ENCODE measurements around the gene TSSK6. TPM values are rescaled to one million over a fixed set of nuclear protein-coding genes. Genes with fewer than 3 reads are reported as not detected.

The TSSK6 gene
- polyA plus RNA-seq, 1 donor (not counting 4 experiments of a cell fraction or from before 2014, with no cell fraction given), result 0.47 TPM

DNA sequence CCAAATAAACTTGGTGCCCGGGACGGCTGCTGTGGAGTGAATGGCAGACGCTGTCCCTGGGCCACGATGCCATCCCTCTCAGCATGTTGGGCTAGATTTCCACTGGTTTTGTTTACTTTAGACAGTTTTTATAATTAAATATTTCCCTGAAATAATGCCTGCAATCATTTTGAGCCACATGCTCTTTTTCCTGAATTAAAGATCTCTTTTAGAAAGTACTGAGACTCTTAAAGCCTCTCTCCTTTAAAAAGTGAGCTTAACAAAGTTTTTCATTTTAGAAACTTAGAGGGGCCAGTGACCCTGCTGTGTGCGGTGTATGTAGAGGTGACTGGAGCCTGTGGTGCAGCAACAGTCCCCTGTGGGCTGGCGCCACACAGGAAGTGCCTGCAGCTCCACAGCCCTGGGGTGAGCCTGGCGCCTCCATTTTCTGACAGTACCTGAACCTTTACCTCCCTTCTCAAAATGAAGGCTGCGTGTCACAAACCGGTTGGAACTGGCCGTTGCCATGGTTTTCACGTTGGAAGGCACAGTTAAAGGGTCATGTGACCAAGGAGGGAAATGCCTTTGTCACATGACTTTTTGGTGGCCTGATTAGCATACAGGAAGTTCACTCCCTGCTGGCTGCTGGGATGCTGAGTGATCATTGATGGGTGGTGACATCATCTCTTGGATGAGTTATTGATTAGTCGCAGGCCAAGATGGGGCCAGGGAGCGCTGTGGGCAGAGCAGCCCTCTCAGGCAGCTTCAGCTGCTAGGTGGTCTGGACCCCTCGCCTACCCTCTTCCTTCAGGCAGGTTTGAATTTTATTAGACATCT lies 26.3 kb downstream of the TSSK6 start:
- H3K9ac ChIP-seq (ENCODE audit: control insufficient read depth, extremely low read depth, insufficient read depth, low read length), result peak overlapping the region; percentile 75
- DNase-seq (ENCODE audit: low read depth, low spot score) (peak; percentile 90), FAIRE-seq (peak; percentile 98)
- H3K36me3 ChIP-seq (ENCODE audit: control insufficient read depth in 2 of 2, extremely low read depth in 1 of 2, insufficient read depth in 2 of 2, low read length in 2 of 2), result peaks cover 23 to 24% of the 10 kb centered on the region in 2 experiments
- H4K20me1 ChIP-seq (ENCODE audit: control insufficient read depth, extremely low read depth, insufficient read depth, low read length), result no peaks in the 10 kb centered on the region
- TF ChIP-seq, protein P1, sequence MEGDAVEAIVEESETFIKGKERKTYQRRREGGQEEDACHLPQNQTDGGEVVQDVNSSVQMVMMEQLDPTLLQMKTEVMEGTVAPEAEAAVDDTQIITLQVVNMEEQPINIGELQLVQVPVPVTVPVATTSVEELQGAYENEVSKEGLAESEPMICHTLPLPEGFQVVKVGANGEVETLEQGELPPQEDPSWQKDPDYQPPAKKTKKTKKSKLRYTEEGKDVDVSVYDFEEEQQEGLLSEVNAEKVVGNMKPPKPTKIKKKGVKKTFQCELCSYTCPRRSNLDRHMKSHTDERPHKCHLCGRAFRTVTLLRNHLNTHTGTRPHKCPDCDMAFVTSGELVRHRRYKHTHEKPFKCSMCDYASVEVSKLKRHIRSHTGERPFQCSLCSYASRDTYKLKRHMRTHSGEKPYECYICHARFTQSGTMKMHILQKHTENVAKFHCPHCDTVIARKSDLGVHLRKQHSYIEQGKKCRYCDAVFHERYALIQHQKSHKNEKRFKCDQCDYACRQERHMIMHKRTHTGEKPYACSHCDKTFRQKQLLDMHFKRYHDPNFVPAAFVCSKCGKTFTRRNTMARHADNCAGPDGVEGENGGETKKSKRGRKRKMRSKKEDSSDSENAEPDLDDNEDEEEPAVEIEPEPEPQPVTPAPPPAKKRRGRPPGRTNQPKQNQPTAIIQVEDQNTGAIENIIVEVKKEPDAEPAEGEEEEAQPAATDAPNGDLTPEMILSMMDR (optimal IDR thresholded peaks at IDR 0.05 in 1 of 3, IDR thresholded peaks at IDR 0.05 in 1 of 3, conservative IDR thresholded peaks at IDR 0.05 in 1 of 3; ENCODE audit: extremely low read depth in 1 of 3, insufficient read depth in 2 of 3, low read length in 3 of 3), result no peak
- no peak for TF ChIP-seq EZH2 (IDR thresholded peaks at IDR 0.05; ENCODE audit: low read length)
- peak overlapping the region; percentile 77 for H3K4me2 ChIP-seq (ENCODE audit: control insufficient read depth, extremely low read depth, insufficient read depth, low read depth, low read length)
- dilution Hi-C loops (cut with MboI; ENCODE audit: extremely low pct_ligation_motif_present, low sequenced_read_pairs), result no loop called here
- peak overlapping the region; percentile 85 for H3K27ac ChIP-seq (ENCODE audit: control insufficient read depth, insufficient read depth, low read length)
- no peak overlapping the region for H2AFZ ChIP-seq (ENCODE audit: control insufficient read depth, low read length)
- H3K9me1 ChIP-seq (ENCODE audit: control insufficient read depth, extremely low read depth, insufficient read depth, low read length), result no peaks in the 10 kb centered on the region
- H3K27me3 ChIP-seq (ENCODE audit: control insufficient read depth, extremely low read depth, insufficient read depth, low read length), result no peaks in the 10 kb centered on the region
- H3K79me2 ChIP-seq (ENCODE audit: control insufficient read depth, insufficient read depth, low read length), result peaks cover 56% of the 10 kb centered on the region
- no peaks in the 10 kb centered on the region for H3K9me3 ChIP-seq (ENCODE audit: control insufficient read depth, low read depth, low read length)
- H3K4me3 ChIP-seq (ENCODE audit: control insufficient read depth in 2 of 3, extremely low read depth in 1 of 3, insufficient read depth in 2 of 3, low read depth in 1 of 3, low read length in 3 of 3), result peak overlapping the region in 1 of 3 experiments; percentile 43
- peaks cover 55% of the 10 kb centered on the region for H3K4me1 ChIP-seq (ENCODE audit: control insufficient read depth, extremely low read depth, insufficient read depth, low read length)

DNA sequence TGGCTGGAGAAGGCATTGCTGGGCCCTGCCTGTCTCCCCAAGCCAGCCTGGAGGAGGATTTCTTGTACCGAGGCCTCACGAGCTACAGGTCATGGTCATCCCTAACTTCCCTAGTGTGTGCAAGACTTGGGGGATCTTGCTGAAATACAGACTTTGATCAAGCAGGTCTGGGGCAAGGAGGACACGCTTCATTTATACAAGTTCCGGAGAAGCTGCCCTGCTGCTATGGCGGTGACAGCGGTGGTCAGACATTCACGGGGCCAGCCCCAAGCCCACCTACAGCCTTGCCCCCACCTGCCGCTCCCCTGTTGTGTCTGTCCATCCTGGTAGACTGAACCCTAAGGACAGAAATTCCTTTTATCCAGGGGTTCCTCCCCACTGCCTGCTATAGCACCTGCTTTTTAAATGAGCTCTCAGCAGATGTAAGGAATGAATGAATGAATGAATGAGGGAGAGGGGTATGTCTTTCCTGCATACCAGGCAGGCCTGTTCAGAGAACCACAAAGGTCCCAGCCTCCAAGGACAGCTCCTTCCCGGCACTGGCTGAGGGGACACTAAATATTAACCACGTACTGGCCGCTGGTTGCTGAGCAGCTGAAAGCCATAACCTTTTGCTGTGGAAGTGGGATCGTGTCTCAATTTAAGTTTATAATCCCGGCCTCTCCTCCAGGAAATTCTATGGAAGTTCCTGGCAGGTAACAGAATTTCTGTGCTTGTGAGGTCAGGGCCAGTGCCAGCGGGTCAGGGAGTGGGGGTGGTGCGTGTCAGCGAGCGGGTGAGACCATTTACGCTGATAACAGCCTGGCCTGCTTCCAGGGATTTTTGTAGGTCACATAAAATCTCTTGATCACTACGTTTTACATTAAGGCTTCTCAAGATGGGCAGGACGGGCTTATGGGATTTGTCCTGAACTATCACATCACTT lies 27.1 kb downstream of the TSSK6 start:
- Histone ChIP-seq H2AFZ (ENCODE audit: control insufficient read depth, low read length) (no peak overlapping the region), H3K27me3 (ENCODE audit: control insufficient read depth, extremely low read depth, insufficient read depth, low read length) (no peaks in the 10 kb centered on the region), H3K36me3 (ENCODE audit: control insufficient read depth in 2 of 2, extremely low read depth in 1 of 2, insufficient read depth in 2 of 2, low read length in 2 of 2) (peaks cover 22% of the 10 kb centered on the region in 2 experiments), H3K9me1 (ENCODE audit: control insufficient read depth, extremely low read depth, insufficient read depth, low read length) (no peaks in the 10 kb centered on the region), H3K27ac (ENCODE audit: control insufficient read depth, insufficient read depth, low read length) (peak overlapping the region; percentile 85), H3K4me3 (ENCODE audit: control insufficient read depth in 2 of 3, extremely low read depth in 1 of 3, insufficient read depth in 2 of 3, low read depth in 1 of 3, low read length in 3 of 3) (peak overlapping the region in 1 of 3 experiments; percentile 43), H4K20me1 (ENCODE audit: control insufficient read depth, extremely low read depth, insufficient read depth, low read length) (no peaks in the 10 kb centered on the region), H3K9me3 (ENCODE audit: control insufficient read depth, low read depth, low read length) (no peaks in the 10 kb centered on the region), H3K4me1 (ENCODE audit: control insufficient read depth, extremely low read depth, insufficient read depth, low read length) (peaks cover 55% of the 10 kb centered on the region), H3K4me2 (ENCODE audit: control insufficient read depth, extremely low read depth, insufficient read depth, low read depth, low read length) (peak overlapping the region; percentile 77), H3K79me2 (ENCODE audit: control insufficient read depth, insufficient read depth, low read length) (peaks cover 56% of the 10 kb centered on the region), H3K9ac (ENCODE audit: control insufficient read depth, extremely low read depth, insufficient read depth, low read length) (peak overlapping the region; percentile 75)
- DNase-seq (ENCODE audit: low read depth, low spot score) (no peak), FAIRE-seq (no peak)
- TF ChIP-seq EZH2 (IDR thresholded peaks at IDR 0.05; ENCODE audit: low read length), result no peak
- TF ChIP-seq, protein P1 (optimal IDR thresholded peaks at IDR 0.05 in 1 of 3, IDR thresholded peaks at IDR 0.05 in 1 of 3, conservative IDR thresholded peaks at IDR 0.05 in 1 of 3; ENCODE audit: extremely low read depth in 1 of 3, insufficient read depth in 2 of 3, low read length in 3 of 3), result no peak
- dilution Hi-C loops (cut with MboI; ENCODE audit: extremely low pct_ligation_motif_present, low sequenced_read_pairs), result no loop called here
